HS-5 (cell line): ENCODE data around the gene MXD4.
"Not testable (repeated sequence)": the region's sequence is repeated elsewhere in the genome, so short reads cannot be mapped to it uniquely, and the experiment has no call there.

Experiments
- DNase-seq: peaks from one replicate; pipeline ENCODE4 v3.0.0-alpha.2; 2012; ENCODE audit warnings: low read depth

The MXD4 gene

DNA sequence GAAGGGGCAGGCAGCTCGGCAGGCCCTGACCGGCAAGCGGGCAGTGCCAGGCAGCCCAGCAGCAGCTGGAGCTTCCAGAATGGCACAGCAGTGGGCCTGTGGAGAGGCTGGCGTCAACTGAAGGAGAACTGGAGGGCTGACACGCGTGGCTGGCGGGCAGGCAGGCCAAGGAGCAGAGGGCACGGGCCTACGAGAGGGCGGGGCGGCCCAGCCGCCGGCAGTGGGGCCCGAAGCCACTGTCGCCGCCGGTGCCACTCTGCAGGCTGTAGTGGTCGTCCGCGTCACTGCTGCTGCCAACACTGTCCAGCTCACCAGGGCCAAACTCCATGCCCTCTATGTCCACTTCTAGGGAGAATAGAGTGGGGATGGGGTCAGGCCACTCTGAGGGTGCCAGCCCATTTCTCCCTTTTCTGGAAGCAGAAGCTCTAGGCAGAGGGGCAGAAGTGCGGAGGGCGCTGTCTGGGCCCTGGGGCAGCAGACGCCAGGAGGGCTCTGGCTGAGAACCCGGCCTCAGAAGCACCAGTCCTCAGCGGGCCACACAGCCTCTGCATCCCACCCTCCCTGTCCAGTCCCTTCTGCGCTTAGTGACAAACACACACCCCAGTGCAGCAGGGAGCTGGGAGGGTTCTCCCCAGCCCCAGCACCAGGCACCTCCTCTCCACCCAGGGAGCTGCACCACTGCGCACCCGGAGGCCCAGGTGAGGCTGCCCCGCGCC, 11.4 kb downstream of the MXD4 start:
- no peak for DNase-seq

GRCh38 chr4:2249526-2250356, 12.2 kb downstream of the MXD4 start:
- DNase-seq = no peak

DNA sequence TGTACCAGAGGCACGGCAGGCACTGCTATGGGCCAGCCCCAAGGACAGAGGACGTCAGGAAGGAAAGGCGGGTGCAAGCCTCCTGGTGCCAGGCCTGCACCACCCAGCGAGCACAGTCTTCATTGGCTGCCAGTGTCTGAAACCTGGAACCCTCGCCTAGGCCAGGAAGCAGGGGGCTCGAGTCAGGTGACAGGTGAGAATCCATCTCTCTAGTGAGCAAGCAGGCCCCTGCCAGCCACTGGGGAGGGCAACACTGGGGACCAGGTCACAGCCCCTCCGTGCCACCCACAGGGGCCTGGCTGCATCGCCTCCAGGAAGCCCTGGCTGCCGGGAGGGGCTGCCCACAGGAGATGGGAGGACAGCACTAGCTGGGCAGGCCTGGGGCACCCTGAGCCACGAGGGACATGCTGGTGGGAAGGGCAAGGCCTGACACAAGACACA, 13.1 kb downstream of the MXD4 start:
- DNase-seq = no peak

DNA sequence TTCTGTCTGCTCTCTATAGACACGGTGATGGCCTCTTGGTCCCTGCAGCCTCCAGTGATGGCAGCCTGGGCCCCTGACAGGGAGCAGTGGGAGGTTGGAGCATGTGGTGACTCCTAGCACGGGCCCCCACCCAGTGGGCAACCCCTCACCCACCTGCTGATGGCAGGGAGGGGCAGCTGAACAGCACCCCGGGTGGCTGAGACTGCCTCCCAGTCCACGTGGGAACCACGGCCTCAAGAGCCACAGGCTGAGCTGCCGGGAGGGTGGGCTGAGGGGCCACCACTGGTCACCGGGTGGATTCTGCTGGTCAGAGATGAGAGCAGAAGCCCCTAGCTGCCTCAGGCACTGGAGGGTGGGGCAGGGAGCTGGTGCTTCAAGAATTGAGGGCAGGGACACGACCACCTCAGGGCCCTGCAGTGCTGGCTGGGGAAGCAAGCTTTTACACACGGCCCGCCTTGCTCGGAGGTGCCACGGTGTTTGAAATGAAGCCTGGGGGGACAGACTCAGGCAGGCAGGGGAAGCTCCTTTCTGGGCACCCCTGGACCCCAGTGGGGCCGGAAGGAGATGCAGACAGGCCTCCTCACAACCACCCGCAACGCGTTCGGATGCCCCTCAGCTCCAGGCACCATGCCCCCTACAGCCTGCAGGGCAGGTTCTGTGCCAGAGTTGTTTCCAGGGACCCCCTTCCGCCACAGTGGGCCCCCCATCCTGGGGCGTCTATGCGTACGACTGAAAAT, 13.7 kb downstream of the MXD4 start:
- DNase-seq = no peak

DNA sequence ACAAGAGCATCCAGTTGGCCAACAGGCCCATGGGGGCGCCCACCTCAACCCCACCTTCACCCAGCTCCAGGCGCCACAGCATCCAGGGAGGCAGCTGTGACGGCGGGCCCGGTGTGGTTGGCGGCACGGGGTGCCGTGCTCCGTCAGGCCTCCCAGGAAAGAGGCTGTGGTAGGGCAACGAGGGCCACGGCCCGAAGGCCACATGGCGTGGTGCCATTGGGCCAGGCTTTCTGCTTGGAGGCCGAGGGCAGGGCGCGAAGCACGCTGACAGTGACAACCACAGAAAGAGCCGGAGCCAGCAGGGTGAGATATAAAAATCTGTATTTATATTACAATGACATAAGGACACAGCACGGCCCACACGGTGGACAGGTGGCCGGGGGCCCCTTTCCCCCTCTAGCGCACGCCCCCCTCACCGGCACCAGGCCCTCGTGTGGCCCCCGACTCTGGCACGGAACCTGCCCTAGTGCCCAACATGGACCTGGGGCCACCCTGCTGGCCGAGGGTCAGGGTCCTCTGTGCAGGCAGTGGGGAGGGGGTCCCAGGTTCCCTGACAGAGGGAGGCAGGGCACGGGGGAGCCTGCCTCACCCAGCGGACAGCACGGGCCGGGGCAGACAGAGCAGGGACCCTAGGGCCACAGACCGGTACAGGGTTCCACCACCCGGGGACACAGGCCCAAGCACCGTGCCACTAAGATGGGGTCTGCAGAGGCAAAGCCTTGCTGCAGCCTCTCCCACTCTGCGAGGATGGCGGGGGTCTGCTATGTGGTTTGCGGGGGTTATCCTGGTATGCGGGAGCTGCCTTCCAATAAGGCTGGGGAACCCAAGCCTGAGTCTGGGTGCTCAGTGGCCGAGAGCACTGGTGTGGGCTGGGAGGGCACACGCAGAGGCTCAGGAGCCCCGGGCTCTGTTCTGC, 14.5 kb downstream of the MXD4 start:
- no peak for DNase-seq

- no peak for DNase-seq
Observed at GRCh38 chr4:2246384-2247127, 15.4 kb downstream of the MXD4 start.

GRCh38 chr4:2245787-2246275, 16.1 kb downstream of the MXD4 start:
- DNase-seq = no peak

GRCh38 chr4:2245057-2245786, 16.7 kb downstream of the MXD4 start:
- no peak for DNase-seq

- DNase-seq = no peak
Observed at GRCh38 chr4:2243681-2244380, 18.1 kb downstream of the MXD4 start.

- peak; percentile 91 for DNase-seq
Observed at GRCh38 chr4:2241410-2242353, 20.2 kb downstream of the MXD4 start, which contains the start of the genes HAUS3 and POLN. TSS of gene HAUS3 (minus strand) at chr4:2242121. CDS start at chr4:2240946, 1,175 bp downstream. TSS of gene POLN (minus strand) at chr4:2242121. CDS start at chr4:2229231, 12,890 bp downstream.

- DNase-seq = no peak
Observed at GRCh38 chr4:2241003-2241402, 20.9 kb downstream of the MXD4 start.

DNA sequence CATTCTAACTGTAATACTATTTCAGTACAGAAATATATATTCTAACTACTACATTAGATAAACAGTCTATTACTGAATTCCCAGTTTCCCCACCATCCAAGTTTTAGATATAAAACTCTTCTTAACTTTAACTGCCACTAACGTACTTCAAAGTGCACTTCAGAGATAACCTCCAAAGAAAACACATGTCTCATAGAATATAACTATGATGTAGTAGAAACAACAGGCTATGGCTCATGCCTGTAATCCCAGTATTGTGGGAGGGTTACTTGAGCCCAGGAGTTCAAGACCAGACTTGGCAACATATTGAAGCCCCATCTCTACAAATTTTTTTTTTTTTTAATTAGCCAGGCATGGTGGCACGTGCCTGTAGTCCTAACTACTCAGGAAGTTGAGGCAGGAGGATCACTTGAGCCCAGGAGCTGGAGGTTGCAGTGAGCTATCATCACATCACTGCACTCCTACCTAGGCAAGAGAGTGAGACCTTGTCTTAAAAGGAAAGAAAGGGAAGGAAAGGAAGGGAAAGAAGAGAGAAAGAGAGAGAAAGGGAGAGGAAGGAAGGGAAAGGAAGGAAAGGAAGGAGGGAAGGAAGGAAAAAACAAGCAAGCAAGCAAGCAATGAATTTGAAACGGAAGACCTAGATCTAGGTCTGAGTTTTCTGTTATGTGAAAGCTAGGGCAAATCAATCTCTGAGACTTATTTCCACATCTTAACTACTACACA, 24.8 kb downstream of the MXD4 start:
- no peak for DNase-seq

- no peak for DNase-seq
Observed at GRCh38 chr4:2231082-2231481, 30.8 kb downstream of the MXD4 start.

DNA sequence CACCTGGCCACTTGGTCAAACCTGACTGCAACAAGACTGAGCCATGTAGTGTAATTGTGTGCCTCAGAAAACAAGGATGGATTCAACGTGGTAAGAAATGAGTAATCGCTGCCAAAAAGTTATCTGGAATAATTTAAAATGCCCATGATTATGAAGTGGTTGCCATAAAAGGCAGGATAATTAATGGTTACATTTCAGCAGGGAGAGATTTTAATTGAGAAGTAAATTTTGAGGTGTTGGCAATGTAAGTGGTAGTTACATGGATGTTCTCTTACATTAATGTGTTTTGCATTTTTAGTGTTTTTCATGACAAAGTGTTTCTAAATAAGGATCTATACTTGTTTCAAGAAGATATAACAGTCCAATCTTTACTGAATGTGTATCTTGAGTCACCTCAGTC, 35.6 kb downstream of the MXD4 start:
- DNase-seq = no peak

GRCh38 chr4:2222838-2223237, 39.1 kb downstream of the MXD4 start:
- no peak for DNase-seq

DNA sequence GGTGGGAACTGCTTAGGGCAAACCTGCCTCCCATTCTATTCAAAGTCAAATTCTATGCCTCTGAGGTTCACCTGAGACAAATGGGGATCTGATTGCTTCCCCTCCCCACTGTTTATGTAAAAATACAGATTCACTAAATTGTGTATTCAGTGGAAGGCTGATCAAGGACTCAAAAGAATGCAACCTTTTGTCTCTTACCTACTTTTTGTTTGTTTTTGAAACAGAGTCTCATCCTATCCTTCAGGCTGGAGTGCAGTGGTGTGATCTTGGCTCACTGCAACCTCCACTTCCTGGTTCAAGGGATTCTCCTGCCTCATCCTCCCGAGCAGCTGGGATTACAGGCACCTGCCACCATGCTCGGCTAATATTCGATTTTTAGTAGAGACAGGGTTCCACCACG, 40.5 kb downstream of the MXD4 start:
- not testable (repeated sequence) for DNase-seq

DNA sequence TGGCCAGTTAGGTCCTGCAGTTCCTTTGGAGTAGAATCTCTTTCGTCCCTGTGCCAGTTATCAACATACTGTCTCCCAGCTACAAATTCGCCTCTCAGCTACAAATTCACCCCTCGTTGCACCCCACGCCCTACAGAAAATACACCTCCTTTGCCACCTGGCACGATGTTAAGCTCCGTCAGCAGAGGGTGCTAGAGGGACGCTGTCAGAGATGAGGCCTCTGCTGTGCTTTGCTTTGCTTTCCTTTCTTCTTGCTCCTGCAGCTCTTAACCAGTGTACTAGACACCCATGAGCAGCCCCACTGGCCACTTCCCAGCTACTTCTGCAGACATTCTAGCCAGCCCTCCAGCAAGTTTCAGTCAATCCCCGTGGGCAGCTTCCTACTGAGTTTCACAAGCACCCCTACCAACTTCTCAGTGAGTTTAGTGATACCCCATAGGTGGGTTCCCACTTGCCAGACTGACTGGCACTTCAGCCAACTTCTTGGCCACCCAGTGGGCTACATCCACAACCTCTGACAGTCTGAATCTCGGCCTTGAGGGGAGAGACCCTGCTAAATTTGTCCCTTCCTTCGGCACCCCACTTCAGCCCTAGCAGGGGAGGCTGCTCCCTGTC, 41.8 kb downstream of the MXD4 start:
- DNase-seq = peak; percentile 32
